Lung (tissue), 12 donors: Measurements from ENCODE around the gene DAAM1. TPM values are rescaled to one million over a fixed set of nuclear protein-coding genes. Genes with fewer than 3 reads are reported as not detected.
A peak's percentile ranks its signal among the peaks of the same experiment; 100 is the strongest.

Experiments used
- ATAC-seq: fragments of 200-7000 bp; cut with Tn5 transposase; one replicate; pipeline ENCODE4 v1.9.1; 2020; ENCODE audit warnings: moderate number of reproducible peaks; ENCODE audit not compliant: insufficient read depth, low FRiP score
- DNase-seq, 3 donors: peaks; one replicate each; pipeline ENCODE4 v3.0.0-alpha.2; 2013 to 2017
- H3K27ac ChIP-seq, 2 donors: one replicate each; pipeline ENCODE4 v1.5.1; 2013; ENCODE audit warnings: mild to moderate bottlenecking in 2 of 2, moderate library complexity in 2 of 2, control low read depth in 1 of 2, inconsistent platforms in 1 of 2, low read depth in 1 of 2, low read length in 1 of 2
- H3K27me3 ChIP-seq, 3 donors: one replicate each; pipeline ENCODE4 v1.5.1; 2013; ENCODE audit warnings: low read length in 2 of 3; ENCODE audit not compliant: control insufficient read depth in 3 of 3, insufficient read depth in 3 of 3
- H3K36me3 ChIP-seq, 4 donors: one replicate each; pipeline ENCODE4 v1.5.1; 2013; ENCODE audit warnings: low read length in 4 of 4, mild to moderate bottlenecking in 1 of 4, moderate library complexity in 1 of 4; ENCODE audit not compliant: control insufficient read depth in 4 of 4, insufficient read depth in 4 of 4
- H3K4me1 ChIP-seq, 5 donors: one replicate each; pipeline ENCODE4 v1.5.1; 2013; ENCODE audit warnings: low read length in 5 of 5, mild to moderate bottlenecking in 2 of 5, moderate library complexity in 1 of 5; ENCODE audit not compliant: control insufficient read depth in 5 of 5, insufficient read depth in 5 of 5
- H3K4me3 ChIP-seq: one replicate; pipeline ENCODE4 v1.5.1; 2013; ENCODE audit warnings: mild to moderate bottlenecking, control low read depth, moderate library complexity
- H3K9ac ChIP-seq, 2 donors: one replicate each; pipeline ENCODE4 v1.5.1; 2013; ENCODE audit warnings: low read length in 2 of 2, control low read depth in 1 of 2; ENCODE audit not compliant: insufficient read depth in 1 of 2
- H3K9me3 ChIP-seq, 4 donors: one replicate each; pipeline ENCODE4 v1.5.1; 2013; ENCODE audit warnings: low read length in 3 of 4, mild to moderate bottlenecking in 1 of 4, moderate library complexity in 1 of 4; ENCODE audit not compliant: control insufficient read depth in 4 of 4, insufficient read depth in 3 of 4
- WGBS, 2 donors: extraction: QIAGEN DNeasy Blood & Tissue Kit; methylation state at CpG; one replicate each; pipeline ENCODE4 v1.1.7; 2013; 5-methylcytosine and 5-hydroxymethylcytosine counted together
- polyA plus RNA-seq, 2 donors: library from polyadenylated mRNA; stranded (reverse); fragments of 200-250 nt; gene quantifications; one replicate each; pipeline ENCODE4 v1.2.1, GENCODE V29; 2013
- total RNA-seq, 2 donors: library from RNA; depleted of rRNA in 1 of 2; stranded (reverse); fragments of >200 nt in 1 of 2; gene quantifications; one replicate each; pipeline ENCODE4 v1.2.1, GENCODE V29; 2014 to 2021
- TF ChIP-seq, protein P1 (sequence below): IDR thresholded peaks from 2 replicates; pipeline ENCODE4 v1.5.1; 2012; ENCODE audit warnings: mild to moderate bottlenecking; ENCODE audit errors: control extremely low read depth, extremely low read depth
- donor health status: control.
- donor health status: control.
- donor health status: Bipolar disorder and iron deficiency.
- donor health status: healthy.
- donor health status: DM: yes; HTN: yes; CAD: no.

The DAAM1 gene
- total and polyA plus RNA-seq, 4 donors = 10.3 to 84.6 (median 32.6) TPM

- DNase-seq (no peak), ATAC-seq (no peak)
- no peak overlapping the region for H3K9ac ChIP-seq
- peaks cover 0 to 3% (median 0%) of the 10 kb centered on the region in 4 donors for H3K36me3 ChIP-seq
- no peak overlapping the region for H3K27ac ChIP-seq
- peaks cover 0 to 3% (median under 1%) of the 10 kb centered on the region in 4 donors for H3K9me3 ChIP-seq
- H3K4me1 ChIP-seq = peaks cover 0 to 54% (median 0%) of the 10 kb centered on the region in 5 donors
- no peaks in the 10 kb centered on the region for H3K27me3 ChIP-seq
- no peak overlapping the region for H3K4me3 ChIP-seq
- TF ChIP-seq, protein P1, sequence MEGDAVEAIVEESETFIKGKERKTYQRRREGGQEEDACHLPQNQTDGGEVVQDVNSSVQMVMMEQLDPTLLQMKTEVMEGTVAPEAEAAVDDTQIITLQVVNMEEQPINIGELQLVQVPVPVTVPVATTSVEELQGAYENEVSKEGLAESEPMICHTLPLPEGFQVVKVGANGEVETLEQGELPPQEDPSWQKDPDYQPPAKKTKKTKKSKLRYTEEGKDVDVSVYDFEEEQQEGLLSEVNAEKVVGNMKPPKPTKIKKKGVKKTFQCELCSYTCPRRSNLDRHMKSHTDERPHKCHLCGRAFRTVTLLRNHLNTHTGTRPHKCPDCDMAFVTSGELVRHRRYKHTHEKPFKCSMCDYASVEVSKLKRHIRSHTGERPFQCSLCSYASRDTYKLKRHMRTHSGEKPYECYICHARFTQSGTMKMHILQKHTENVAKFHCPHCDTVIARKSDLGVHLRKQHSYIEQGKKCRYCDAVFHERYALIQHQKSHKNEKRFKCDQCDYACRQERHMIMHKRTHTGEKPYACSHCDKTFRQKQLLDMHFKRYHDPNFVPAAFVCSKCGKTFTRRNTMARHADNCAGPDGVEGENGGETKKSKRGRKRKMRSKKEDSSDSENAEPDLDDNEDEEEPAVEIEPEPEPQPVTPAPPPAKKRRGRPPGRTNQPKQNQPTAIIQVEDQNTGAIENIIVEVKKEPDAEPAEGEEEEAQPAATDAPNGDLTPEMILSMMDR = no peak
- WGBS, 2 donors = 93 to 95% methylated on average over 3 of the region's 3 CpGs
Observed at GRCh38 chr14:59224341-59224740, 35.9 kb downstream of the DAAM1 start.

DNA sequence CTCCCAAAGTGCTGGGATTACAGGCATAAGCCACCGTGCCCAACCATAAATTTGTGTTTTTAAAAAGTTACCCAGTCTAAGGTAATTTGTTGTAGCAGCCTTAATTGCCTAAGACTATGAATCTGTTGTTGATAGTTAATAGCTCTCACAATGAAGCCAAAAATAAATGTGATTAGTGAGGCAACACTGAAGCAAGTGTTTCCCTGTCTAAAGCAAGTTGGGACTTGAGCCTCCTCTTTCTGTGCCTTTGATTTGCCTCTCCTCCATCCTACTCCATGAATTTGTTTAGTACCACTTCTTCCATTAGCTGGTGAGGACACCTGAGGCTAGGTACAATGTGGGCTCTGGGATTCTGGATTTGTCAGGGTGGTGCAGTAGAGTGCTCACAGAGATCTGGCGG, 36.8 kb downstream of the DAAM1 start:
- WGBS, 2 donors = 97 to 98% methylated on average over 2 of the region's 2 CpGs
- H3K4me3 ChIP-seq = no peak overlapping the region
- H3K4me1 ChIP-seq = peaks cover 0 to 58% (median 0%) of the 10 kb centered on the region in 5 donors
- DNase-seq (no peak), ATAC-seq (no peak)
- TF ChIP-seq, protein P1 = no peak
- peaks cover 0 to 3% (median under 1%) of the 10 kb centered on the region in 4 donors for H3K9me3 ChIP-seq
- no peak overlapping the region for H3K9ac ChIP-seq
- H3K27me3 ChIP-seq = no peaks in the 10 kb centered on the region
- peaks cover 0 to 3% (median 0%) of the 10 kb centered on the region in 4 donors for H3K36me3 ChIP-seq
- H3K27ac ChIP-seq = no peak overlapping the region

DNA sequence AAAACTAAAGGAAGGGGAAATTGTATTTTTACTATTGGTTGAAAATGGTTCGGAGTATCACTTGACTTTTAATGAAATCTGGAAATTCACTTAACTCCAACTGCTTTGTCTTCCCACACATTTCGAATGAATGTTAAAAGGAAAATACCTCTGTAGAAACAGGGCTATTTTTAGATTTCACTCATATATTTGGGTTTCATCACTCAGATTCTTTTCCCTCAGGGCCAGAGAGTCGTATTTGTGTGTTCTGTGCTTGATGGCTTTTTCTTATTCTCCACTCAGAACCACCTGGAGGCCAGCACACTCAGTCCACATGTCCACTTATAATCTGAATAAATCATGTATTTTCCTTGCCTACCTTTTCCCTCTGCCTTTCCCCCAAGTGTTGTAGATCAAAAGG, 40.0 kb downstream of the DAAM1 start:
- no peaks in the 10 kb centered on the region for H3K36me3 ChIP-seq
- no peaks in the 10 kb centered on the region for H3K9me3 ChIP-seq
- H3K4me1 ChIP-seq = peaks cover 0 to 56% (median 0%) of the 10 kb centered on the region in 5 donors
- TF ChIP-seq, protein P1 = no peak
- ATAC-seq (no peak), DNase-seq (no peak)
- H3K4me3 ChIP-seq = no peak overlapping the region
- H3K27ac ChIP-seq = peak overlapping the region in 1 of 2 donors; percentile 21
- H3K9ac ChIP-seq = no peak overlapping the region
- no peaks in the 10 kb centered on the region for H3K27me3 ChIP-seq
- WGBS, 2 donors = 73 to 84% methylated on average over 3 of the region's 3 CpGs
